Heart left ventricle (tissue), 13 donors: Measurements from ENCODE around the gene ACSBG1.

ENCODE experiments used
- POLR2A ChIP-seq, 2 donors: fragments of 450-650 bp; IDR thresholded peaks; one replicate each; pipeline ENCODE4 v1.6.1; 2017; ENCODE audit warnings: antibody characterized with exemption in 2 of 2, mild to moderate bottlenecking in 2 of 2, moderate library complexity in 2 of 2
- TF ChIP-seq, protein P1 (sequence below), 12 donors: fragments of 200-600 bp; sonication (generic) in 4 of 12; IDR thresholded peaks; one replicate each; pipeline versions ENCODE4 v1.5.0 to v1.8.0; 2018 to 2022; ENCODE audit warnings: antibody characterized with exemption in 12 of 12, mild to moderate bottlenecking in 5 of 12
- donor health status: ischemic (EF 13 %, LVEDD 7.1; RV severe dilation, severe dysfunction).
- donor health status: DM: no; HTN: yes; CAD: no.
- donor health status: DM: no; HTN: no; CAD: no.
- donor health status: ischemic (EF 25% LVEDD 6.9; RV normal size, moderate dysfunction).
- donor health status: ischemic (EF 25% LVEDD 5.7; RV mildly dilated, moderate dysfunction).
- donor health status: ischemic (EF 35%, LVEDD 5.7; RV mildly dilated, moderate dysfunction).
- donor health status: nonischemic (EF 11% LVEDD 7.7; RV severe dilation, severe dysfunction).
- donor health status: DM: yes; HTN: yes; CAD: no.
- donor health status: PGD.
- donor health status: ischemic (EF 29% LVEDD 5.4; RV normal size, mild dysfunction).
- donor health status: nonischemic (EF 23%, LVEDD 6.1; RV moderate dilation, normal function).

DNA sequence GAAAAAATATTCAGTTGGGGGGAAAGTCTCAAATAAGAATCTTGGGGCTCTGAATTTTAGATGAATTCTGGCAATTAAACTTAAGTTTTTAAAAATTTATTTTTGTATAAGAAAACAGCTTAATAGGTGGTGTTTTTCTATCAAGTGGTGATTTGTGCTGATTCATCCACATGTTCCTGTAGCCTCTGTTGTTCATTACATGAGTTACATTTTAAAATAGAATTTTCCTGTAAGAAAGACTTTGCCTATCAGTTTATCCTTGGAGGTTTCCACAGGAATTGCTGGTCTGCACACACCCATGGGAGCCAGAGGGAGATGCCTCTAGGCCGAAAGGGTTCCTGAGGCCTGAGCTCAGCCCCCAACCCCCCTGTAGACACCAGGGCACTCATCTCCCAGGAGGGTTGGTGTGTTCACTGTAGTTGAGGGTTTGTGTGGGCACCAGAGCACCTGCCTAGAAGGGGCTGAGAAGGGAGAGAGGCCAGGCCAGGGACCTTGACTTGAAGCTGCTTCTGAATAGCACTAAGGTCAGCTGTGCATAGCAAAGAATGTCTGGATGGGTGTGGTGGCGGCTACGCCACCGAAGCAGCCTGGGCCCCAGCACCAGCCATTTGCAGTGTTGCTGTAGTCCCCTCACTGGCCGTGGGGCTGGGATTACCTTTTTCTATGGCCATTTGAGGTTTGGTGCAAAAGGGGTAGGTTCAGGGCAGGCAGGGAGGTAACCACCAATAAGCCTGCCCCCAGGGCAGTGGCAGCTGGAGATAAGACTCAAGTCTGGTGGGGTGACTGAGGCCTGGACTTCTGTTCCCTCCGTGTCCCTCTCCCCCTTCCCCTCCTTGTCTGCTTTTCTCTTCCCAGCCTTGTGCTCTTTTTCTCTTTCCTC, 41.9 kb upstream of the ACSBG1 start:
- TF ChIP-seq, protein P1, sequence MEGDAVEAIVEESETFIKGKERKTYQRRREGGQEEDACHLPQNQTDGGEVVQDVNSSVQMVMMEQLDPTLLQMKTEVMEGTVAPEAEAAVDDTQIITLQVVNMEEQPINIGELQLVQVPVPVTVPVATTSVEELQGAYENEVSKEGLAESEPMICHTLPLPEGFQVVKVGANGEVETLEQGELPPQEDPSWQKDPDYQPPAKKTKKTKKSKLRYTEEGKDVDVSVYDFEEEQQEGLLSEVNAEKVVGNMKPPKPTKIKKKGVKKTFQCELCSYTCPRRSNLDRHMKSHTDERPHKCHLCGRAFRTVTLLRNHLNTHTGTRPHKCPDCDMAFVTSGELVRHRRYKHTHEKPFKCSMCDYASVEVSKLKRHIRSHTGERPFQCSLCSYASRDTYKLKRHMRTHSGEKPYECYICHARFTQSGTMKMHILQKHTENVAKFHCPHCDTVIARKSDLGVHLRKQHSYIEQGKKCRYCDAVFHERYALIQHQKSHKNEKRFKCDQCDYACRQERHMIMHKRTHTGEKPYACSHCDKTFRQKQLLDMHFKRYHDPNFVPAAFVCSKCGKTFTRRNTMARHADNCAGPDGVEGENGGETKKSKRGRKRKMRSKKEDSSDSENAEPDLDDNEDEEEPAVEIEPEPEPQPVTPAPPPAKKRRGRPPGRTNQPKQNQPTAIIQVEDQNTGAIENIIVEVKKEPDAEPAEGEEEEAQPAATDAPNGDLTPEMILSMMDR (IDR thresholded peaks at IDR 0.05) = no peak
- TF ChIP-seq POLR2A (IDR thresholded peaks at IDR 0.05) = no peak
